CD1c-positive myeloid dendritic cell (primary cell): Measurements from ENCODE around the gene CEMIP.

Experiments used
- DNase-seq: peaks from one replicate; pipeline ENCODE4 v3.0.0-alpha.2; 2016; ENCODE audit errors: extremely low spot score

CEMIP gene

DNA sequence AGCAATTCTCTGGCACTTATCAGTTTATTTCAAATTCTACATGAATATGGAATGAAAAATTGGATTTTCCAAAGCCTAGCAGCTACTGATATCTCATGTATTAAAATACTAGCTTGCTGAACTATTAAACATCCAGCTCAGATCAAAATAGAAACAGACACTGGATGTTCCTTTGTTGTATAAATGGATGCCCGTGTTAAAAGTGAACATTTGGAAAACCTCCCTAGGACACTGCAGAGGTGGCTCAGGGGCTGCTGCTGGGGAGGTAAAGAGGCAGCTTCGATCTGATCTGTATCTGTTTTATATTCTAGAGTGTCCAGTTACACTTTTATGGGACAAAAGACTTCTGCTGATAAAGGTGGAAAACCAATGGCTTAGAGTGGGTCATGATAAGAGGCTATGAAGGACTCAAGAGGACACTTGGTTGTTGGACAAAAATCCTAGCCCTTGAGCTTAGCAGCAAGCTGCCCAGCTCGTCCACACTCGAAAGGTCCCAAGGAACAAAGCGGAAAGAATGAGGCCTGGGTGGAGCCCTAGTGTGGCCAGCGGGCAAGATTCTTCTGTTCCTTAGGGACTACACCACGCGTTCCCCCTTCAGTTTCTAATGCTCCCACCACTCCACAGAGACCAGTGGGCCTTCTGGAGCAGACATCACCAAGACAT lies 200.5 kb downstream of the CEMIP start:
- no peak for DNase-seq

- peak; percentile 31 for DNase-seq
These were observed 203.0 kb downstream of the CEMIP start for GRCh38 chr15:80982205-80982604.

- DNase-seq: no peak
These were observed 203.7 kb downstream of the CEMIP start for GRCh38 chr15:80982839-80983238.

DNA sequence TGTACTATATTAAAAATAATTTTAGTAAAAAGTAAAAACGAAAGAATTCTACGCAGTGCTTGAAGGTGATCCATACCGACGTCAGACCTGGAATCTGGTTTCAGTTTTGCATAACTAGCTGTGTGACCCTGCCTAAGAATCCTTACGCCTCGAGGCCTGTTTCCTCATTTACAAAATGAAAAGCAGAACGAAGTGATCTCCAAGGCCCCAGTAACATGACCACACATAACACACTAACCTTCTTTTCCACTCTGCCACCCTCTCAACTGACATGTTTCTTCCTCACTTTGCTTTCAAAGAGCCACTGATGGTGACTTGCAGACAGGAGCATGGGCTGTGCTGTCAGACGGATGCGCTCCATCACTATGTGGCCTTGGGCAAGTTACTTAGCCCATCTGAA lies 205.7 kb downstream of the CEMIP start:
- peak; percentile 89 for DNase-seq

DNA sequence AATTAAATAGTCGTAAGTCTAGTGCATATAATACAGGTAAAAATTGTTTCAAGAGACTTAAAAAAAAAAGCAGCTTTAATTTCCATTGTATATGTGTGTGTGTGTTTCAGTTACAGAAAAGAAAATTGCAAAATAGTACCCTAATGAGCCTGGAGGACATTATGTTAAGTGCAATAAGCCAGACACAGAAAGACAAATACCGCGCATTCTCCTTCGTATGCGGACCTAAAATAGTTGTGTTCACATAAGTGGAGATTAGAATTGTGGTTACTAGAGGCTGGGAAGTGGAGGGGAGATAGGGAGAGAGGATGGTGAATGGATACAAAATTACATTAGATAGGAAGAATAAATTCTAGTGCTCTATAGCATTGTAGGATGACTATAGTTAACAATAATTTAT lies 206.8 kb downstream of the CEMIP start:
- no peak for DNase-seq

GRCh38 chr15:80986487-80986886 lies 207.3 kb downstream of the CEMIP start:
- no peak for DNase-seq

DNA sequence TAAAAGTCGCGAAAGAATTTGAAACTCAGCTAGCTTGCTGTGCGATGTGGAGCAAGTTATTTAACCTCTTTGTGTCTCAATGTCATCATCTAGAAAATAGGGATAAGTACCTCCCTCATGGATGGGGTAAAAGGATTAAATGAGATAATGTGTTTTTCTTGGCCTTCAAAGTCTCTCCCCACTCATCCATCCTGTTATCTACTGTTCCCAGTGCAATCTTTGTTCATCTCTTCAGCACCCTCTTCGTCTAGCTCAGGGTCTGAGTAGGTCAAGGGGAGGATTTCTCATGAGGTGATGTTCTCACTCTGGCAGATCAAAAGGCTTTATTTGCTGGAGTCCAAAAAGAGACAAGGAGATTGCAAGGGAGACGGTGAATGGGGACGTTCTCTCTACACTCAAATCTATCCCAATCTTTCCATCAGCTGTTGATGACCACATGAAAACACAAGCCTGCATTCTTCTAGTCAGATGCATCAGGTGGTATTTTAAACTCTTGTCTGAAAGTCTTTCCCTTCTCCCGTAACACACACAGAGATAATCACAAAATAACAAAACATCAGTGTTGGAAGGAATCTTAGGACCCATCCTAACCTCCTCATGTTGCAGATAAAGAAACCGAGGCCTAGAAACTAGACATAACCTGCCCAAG lies 209.1 kb downstream of the CEMIP start:
- DNase-seq: no peak

DNA sequence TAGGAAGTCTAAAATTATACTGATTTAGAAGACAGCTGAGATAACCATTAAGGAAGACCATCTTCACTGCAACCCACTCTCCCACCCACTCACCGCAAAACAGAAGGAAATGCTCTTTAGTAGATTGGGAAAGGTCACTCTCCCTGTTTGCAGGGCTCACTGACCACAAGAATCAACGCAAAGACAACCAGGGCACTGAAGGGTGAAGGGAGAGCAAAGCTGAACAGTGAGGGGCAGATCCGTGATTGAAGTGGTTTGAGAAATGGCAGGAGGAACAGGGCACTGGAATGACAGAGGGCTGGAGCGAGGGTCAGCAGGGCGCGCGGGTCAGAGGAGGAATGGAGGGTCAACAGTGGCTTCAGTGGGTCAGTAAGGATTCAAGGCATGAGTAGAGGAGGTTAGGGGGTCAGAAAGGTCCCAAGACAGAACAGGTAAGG lies 209.9 kb downstream of the CEMIP start:
- DNase-seq: peak; percentile 84

DNA sequence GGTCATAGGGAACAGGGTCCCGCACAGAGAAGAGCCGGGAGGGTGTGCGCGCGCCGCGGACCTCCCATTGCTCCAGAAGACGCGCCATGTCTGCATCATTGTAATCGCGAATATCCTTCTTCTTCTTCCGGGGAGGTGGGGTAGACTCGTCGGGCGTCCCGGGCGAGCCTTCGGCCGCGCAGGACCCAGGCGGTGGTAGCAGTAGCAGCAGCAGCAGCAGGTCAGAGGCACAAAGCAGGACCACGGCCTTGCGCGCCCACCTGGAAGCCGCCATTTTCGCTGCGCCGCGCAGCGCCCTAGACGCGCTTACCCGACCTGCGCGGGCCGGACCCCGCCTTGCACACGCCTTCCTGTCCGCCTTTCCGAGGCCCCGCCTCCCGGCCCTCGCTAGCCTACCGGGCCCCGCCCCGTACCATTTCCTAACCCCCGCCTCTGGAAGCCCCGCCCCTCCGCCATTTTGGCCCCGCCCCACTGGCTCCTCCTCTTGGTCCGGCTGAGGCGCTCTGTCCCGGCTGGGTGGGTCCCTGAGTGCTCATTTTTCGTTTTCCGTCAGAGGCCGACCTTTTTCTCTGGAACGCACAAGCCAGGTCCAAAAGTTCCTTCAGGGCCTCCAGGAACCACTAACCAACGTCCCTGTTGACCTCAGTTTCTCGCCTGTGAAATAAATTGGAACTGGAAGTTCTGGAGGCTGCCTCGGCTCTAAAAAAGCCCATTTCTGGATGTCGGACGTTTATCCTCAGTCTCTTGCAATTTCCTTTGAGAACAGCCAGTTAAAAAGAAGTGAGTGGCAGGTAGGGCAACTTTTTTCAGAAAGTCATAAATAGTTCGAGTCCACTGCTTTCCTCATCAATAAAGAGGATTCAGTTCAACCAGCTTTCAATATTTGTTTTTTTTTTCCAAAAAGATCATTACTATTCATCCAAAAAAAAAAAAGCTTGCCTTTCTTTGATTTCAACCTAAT lies 210.6 kb downstream of the CEMIP start, which contains the start of gene MESD:
TSS of gene MESD (minus strand) at position 302 of the 961 bp plus-strand sequence. CDS start at position 274, 28 bp downstream.
- DNase-seq: peak; percentile 98

DNA sequence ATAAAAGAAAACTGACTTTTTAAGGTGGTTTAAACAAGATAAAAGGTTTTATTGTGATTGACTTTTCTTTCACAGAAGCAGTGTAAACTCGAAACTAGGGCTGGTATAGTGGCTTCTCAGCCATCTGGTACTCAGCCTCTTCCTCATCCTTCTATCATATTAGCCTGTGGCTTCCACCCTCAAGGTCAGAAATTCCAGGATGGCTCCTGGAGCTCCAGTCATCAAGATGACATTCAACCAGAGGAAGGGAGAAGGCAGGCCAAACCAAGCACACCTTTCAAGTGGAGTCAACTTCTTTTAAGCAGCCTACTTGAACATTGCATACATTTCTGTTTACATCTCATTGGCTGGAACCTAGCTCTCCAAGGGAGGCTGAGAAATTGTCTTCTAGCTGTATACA lies 211.8 kb downstream of the CEMIP start:
- no peak for DNase-seq

- peak; percentile 55 for DNase-seq
These were observed 212.3 kb downstream of the CEMIP start for GRCh38 chr15:80991421-80991820.

DNA sequence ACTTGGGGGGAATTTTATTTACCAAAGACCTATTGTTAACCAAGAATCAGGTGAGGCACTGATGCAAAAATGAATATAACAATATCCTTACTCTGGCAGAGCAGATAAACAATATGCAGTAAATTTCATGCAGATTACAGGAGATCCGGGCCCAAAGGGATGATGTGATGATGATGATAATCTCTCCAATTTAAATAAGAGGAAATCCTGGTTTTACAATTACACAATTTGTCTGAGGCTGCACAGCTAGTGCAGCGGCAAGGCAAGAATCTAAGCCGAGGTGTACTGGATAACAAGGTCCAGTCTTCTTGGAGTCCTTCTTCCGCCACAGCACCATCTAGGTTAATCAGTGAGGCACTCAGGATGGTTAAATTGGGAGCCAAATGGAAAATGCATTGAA lies 212.8 kb downstream of the CEMIP start:
- no peak for DNase-seq

DNA sequence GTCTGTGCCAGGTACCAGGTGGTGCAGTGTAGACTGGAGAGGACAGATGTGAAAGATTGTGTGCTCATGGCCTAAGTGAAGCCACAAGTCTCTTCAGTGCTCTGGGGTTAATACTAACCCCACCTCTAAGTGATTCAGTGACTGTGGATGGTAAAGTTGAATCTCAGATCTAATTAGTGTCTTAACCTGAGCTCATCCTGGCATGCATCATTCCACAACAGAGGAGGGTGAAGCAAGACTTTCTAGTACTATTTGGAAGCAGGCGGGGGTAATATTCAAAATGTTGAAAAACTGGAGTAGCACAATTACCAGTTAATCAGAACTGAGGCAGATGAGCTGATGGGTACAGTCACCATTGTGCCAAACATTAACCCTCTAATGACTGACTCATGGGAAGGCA lies 213.3 kb downstream of the CEMIP start:
- DNase-seq: no peak

- peak; percentile 48 for DNase-seq
These were observed 217.1 kb downstream of the CEMIP start for GRCh38 chr15:80996247-80996646.

DNA sequence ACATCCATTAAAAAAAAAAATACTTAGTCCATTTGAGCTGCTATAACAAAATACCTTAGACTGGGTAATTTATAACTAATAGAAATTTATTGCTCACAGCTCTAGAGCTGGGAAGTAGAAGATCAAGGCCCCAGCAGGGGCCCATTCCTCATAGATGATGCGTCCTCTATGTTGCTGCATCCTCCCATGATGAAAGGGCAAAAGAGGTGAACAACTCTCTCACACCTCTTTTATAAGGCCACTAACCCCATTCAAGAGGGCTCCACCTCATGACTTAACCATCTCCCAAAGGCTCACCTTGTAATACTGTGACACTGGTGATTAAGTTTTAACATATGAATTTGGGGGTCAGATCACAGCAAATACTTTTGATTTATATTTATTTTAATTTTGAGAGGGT lies 218.5 kb downstream of the CEMIP start:
- DNase-seq: no peak

- DNase-seq: no peak
These were observed 219.1 kb downstream of the CEMIP start for GRCh38 chr15:80998251-80998650.

- peak; percentile 48 for DNase-seq
These were observed 220.5 kb downstream of the CEMIP start for GRCh38 chr15:80999623-81000036.

GRCh38 chr15:81000144-81000623 lies 221.0 kb downstream of the CEMIP start:
- peak; percentile 24 for DNase-seq

GRCh38 chr15:81000624-81001151 lies 221.5 kb downstream of the CEMIP start, which contains the start of gene TLNRD1:
TSS of gene TLNRD1 (plus strand) at chr15:81000923. CDS start at chr15:81002272, 1,349 bp downstream.
- peak; percentile 96 for DNase-seq
